NCI-H2171 (cell line): Measurements from ENCODE around the gene RPS28.
"Not testable (repeated sequence)": the region's sequence is repeated elsewhere in the genome, so short reads cannot be mapped to it uniquely, and the experiment has no call there.

Source experiments
- DNase-seq: peaks from one replicate; lab custom pipeline; 2025; lab: John Stamatoyannopoulos, UW

The RPS28 gene

GRCh38 chr19:8321067-8321985 is at the start of gene RPS28, which contains the start of gene NDUFA7:
Gene RPS28, plus strand, starts transcription at chr19:8321496. Its CDS starts 35 bp downstream, at chr19:8321531.
Gene NDUFA7, minus strand, starts transcription at chr19:8321375. Its CDS starts 17 bp downstream, at chr19:8321358.
- peak; percentile 88 for DNase-seq

- not testable (repeated sequence) for DNase-seq
These were observed 44.8 kb upstream of the RPS28 start for GRCh38 chr19:8276508-8276907.

- DNase-seq, result not testable (repeated sequence)
These were observed 30.0 kb upstream of the RPS28 start for GRCh38 chr19:8291337-8291736.

- no peak for DNase-seq
These were observed 19.0 kb upstream of the RPS28 start for GRCh38 chr19:8302357-8302691.

- DNase-seq, result no peak
These were observed 18.6 kb upstream of the RPS28 start for GRCh38 chr19:8302734-8303133.

GRCh38 chr19:8304841-8305621 is 16.3 kb upstream of the RPS28 start:
- no peak for DNase-seq

GRCh38 chr19:8305798-8306197 is 15.5 kb upstream of the RPS28 start:
- DNase-seq, result no peak

- no peak for DNase-seq
These were observed 14.9 kb upstream of the RPS28 start for GRCh38 chr19:8306235-8307054.

- DNase-seq, result no peak
These were observed 13.8 kb upstream of the RPS28 start for GRCh38 chr19:8307400-8307964.

GRCh38 chr19:8307965-8308866 is 13.1 kb upstream of the RPS28 start, which contains the start of gene CD320:
Gene CD320, minus strand, starts transcription at chr19:8308358. Its CDS starts 68 bp downstream, at chr19:8308290.
- peak; percentile 94 for DNase-seq

- DNase-seq, result no peak
These were observed 12.4 kb upstream of the RPS28 start for GRCh38 chr19:8308891-8309291.

GRCh38 chr19:8310342-8311055 is 10.8 kb upstream of the RPS28 start:
- no peak for DNase-seq

- no peak for DNase-seq
These were observed 9.6 kb upstream of the RPS28 start for GRCh38 chr19:8311461-8312260.

GRCh38 chr19:8314981-8315640 is 6.2 kb upstream of the RPS28 start:
- DNase-seq, result not testable (repeated sequence)

- DNase-seq, result no peak
These were observed 4.8 kb upstream of the RPS28 start for GRCh38 chr19:8316351-8317125.

- DNase-seq, result not testable (repeated sequence)
These were observed 2.5 kb upstream of the RPS28 start for GRCh38 chr19:8318835-8319234.

- no peak for DNase-seq
These were observed 1.3 kb upstream of the RPS28 start for GRCh38 chr19:8319807-8320520.
